Right atrium auricular region (tissue), 2 donors: ENCODE data around the gene TSPAN7. TPM values are rescaled to one million over a fixed set of nuclear protein-coding genes. Genes with fewer than 3 reads are reported as not detected.

Experiments
- DNase-seq: peaks from one replicate; pipeline ENCODE4 v3.0.0-alpha.2; 2019; ENCODE audit warnings: low spot score
- H3K27ac ChIP-seq, 2 donors: fragments of 200-600 bp; sonication (generic); 1 replicate in 1 of 2; 2 replicates in 1 of 2; pipeline ENCODE4 v1.5.1; 2016 to 2019
- H3K27me3 ChIP-seq, 2 donors: fragments of 200-600 bp; sonication (generic); one replicate each; pipeline versions ENCODE4 v1.5.1 to v1.6.0; 2017 to 2019
- H3K36me3 ChIP-seq: fragments of 200-600 bp; sonication (generic); one replicate; pipeline ENCODE4 v1.5.1; 2016
- H3K4me1 ChIP-seq, 2 donors: fragments of 200-600 bp; sonication (generic); one replicate each; pipeline versions ENCODE4 v1.5.1 to v1.6.0; 2017 to 2019
- H3K4me3 ChIP-seq, 2 donors: fragments of 200-600 bp; sonication (generic); 1 replicate in 1 of 2; 2 replicates in 1 of 2; pipeline ENCODE4 v1.5.1; 2017 to 2019; ENCODE audit warnings: mild to moderate bottlenecking in 1 of 2, moderate library complexity in 1 of 2
- H3K9me3 ChIP-seq, 2 donors: fragments of 200-600 bp; sonication (generic); one replicate each; pipeline ENCODE4 v1.5.1; 2019
- CTCF ChIP-seq, 2 donors: fragments of 200-600 bp; sonication (generic); IDR thresholded peaks; one replicate each; pipeline ENCODE4 v1.5.1; 2019; ENCODE audit warnings: antibody characterized with exemption in 2 of 2
- total RNA-seq, 2 donors: library from RNA; depleted of rRNA; stranded (reverse); fragments of >200 nt; gene quantifications; one replicate each; pipeline ENCODE4 v1.1.0, GENCODE V29; 2016

TSPAN7 gene
- total RNA-seq, 2 donors from 2014 or later, result 100 to 134 TPM

- H3K27me3 ChIP-seq, result no peaks in the 10 kb centered on the region
- H3K4me3 ChIP-seq, result no peak overlapping the region
- H3K4me1 ChIP-seq, result no peaks in the 10 kb centered on the region
- no peak overlapping the region for H3K27ac ChIP-seq
- peak; percentile 13 to 66 for TF ChIP-seq CTCF (IDR thresholded peaks at IDR 0.05)
- no peak for DNase-seq
- no peaks in the 10 kb centered on the region for H3K9me3 ChIP-seq
- no peaks in the 10 kb centered on the region for H3K36me3 ChIP-seq
Observed at GRCh38 chrX:38654302-38654701, 93.0 kb downstream of the TSPAN7 start.

GRCh38 chrX:38656350-38656915, 95.1 kb downstream of the TSPAN7 start:
- no peak for DNase-seq
- Histone ChIP-seq H3K36me3 (no peaks in the 10 kb centered on the region), H3K4me3 (no peak overlapping the region), H3K9me3 (no peaks in the 10 kb centered on the region), H3K4me1 (no peaks in the 10 kb centered on the region), H3K27me3 (no peaks in the 10 kb centered on the region), H3K27ac (no peak overlapping the region)
- TF ChIP-seq CTCF (IDR thresholded peaks at IDR 0.05), result no peak

- Histone ChIP-seq H3K27me3 (no peaks in the 10 kb centered on the region), H3K36me3 (no peaks in the 10 kb centered on the region), H3K27ac (no peak overlapping the region), H3K4me1 (no peaks in the 10 kb centered on the region), H3K4me3 (no peak overlapping the region), H3K9me3 (no peaks in the 10 kb centered on the region)
- TF ChIP-seq CTCF (IDR thresholded peaks at IDR 0.05), result no peak
- DNase-seq, result no peak
Observed at GRCh38 chrX:38657562-38657961, 96.2 kb downstream of the TSPAN7 start.

GRCh38 chrX:38660395-38661102, 99.2 kb downstream of the TSPAN7 start:
- Histone ChIP-seq H3K4me1 (no peaks in the 10 kb centered on the region), H3K27me3 (no peaks in the 10 kb centered on the region), H3K36me3 (no peaks in the 10 kb centered on the region), H3K4me3 (no peak overlapping the region), H3K9me3 (no peaks in the 10 kb centered on the region), H3K27ac (no peak overlapping the region)
- no peak for DNase-seq
- no peak for TF ChIP-seq CTCF (IDR thresholded peaks at IDR 0.05)

GRCh38 chrX:38661103-38661441, 99.7 kb downstream of the TSPAN7 start:
- TF ChIP-seq CTCF (IDR thresholded peaks at IDR 0.05), result no peak
- Histone ChIP-seq H3K4me3 (no peak overlapping the region), H3K27ac (no peak overlapping the region)

GRCh38 chrX:38661561-38661960, 100.2 kb downstream of the TSPAN7 start:
- TF ChIP-seq CTCF (IDR thresholded peaks at IDR 0.05), result no peak
- H3K27ac ChIP-seq, result no peak overlapping the region

More at GRCh38 chrX:38661103-38661441, 99.7 kb downstream of the TSPAN7 start:
- Histone ChIP-seq H3K9me3 (no peaks in the 10 kb centered on the region), H3K4me1 (no peaks in the 10 kb centered on the region), H3K36me3 (no peaks in the 10 kb centered on the region), H3K27me3 (no peaks in the 10 kb centered on the region)
- no peak for DNase-seq

More at GRCh38 chrX:38661561-38661960, 100.2 kb downstream of the TSPAN7 start:
- no peak for DNase-seq
- no peaks in the 10 kb centered on the region for H3K9me3 ChIP-seq
- H3K27me3 ChIP-seq, result no peaks in the 10 kb centered on the region
- H3K36me3 ChIP-seq, result no peaks in the 10 kb centered on the region
- no peak overlapping the region for H3K4me3 ChIP-seq
- H3K4me1 ChIP-seq, result no peaks in the 10 kb centered on the region
